A549 (cell line): ENCODE data around the gene CCDC117.

Experiments
- EP300 ChIP-seq, 2 experiments: fragments of >200 bp; sonication (Bioruptor Twin); formaldehyde crosslinking; IDR thresholded peaks; 2 replicates in 1 of 2; 3 replicates in 1 of 2; pipeline ENCODE4 v1.6.1; 2016 to 2017
- JUNB ChIP-seq: fragments of >200 bp; sonication (Bioruptor Twin); formaldehyde crosslinking; IDR thresholded peaks from 2 replicates; pipeline ENCODE4 v1.6.1; 2016
- MYC ChIP-seq: IDR thresholded peaks from 2 replicates; pipeline ENCODE4 v1.6.1; 2012; ENCODE audit warnings: mild to moderate bottlenecking, inconsistent platforms, low read length, improper control_type of control experiment, borderline replicate concordance
- POLR2A ChIP-seq: IDR thresholded peaks from 2 replicates; pipeline ENCODE4 v1.6.1; 2012; ENCODE audit warnings: mild to moderate bottlenecking, low read length
- RAD21 ChIP-seq, 2 experiments: fragments of >200 bp in 1 of 2; sonication (Bioruptor Twin) in 1 of 2; formaldehyde crosslinking in 1 of 2; IDR thresholded peaks in 1 of 2; conservative IDR thresholded peaks in 1 of 2; 2 replicates in 1 of 2; 3 replicates in 1 of 2; pipeline ENCODE4 v1.6.1; 2012 to 2018; ENCODE audit warnings: inconsistent platforms in 1 of 2
- REST ChIP-seq: fragments of 200-600 bp; sonication (generic); IDR thresholded peaks from 2 replicates; pipeline ENCODE4 v1.6.1; 2016; ENCODE audit warnings: antibody characterized with exemption, mild to moderate bottlenecking, moderate library complexity
- TFCP2L1 ChIP-seq: fragments of 250-450 bp; sonication (Bioruptor Pico); IDR thresholded peaks from 2 replicates; pipeline ENCODE4 v1.5.0; 2021; ENCODE audit warnings: mild to moderate bottlenecking
- USF2 ChIP-seq: fragments of 450-650 bp; IDR thresholded peaks from 2 replicates; pipeline ENCODE4 v1.6.1; 2014; ENCODE audit warnings: antibody characterized with exemption
- TF ChIP-seq, protein P1 (sequence below): fragments of >200 bp; sonication (Bioruptor Twin); formaldehyde crosslinking; IDR thresholded peaks from 3 replicates; pipeline ENCODE4 v1.5.1; 2016

DNA sequence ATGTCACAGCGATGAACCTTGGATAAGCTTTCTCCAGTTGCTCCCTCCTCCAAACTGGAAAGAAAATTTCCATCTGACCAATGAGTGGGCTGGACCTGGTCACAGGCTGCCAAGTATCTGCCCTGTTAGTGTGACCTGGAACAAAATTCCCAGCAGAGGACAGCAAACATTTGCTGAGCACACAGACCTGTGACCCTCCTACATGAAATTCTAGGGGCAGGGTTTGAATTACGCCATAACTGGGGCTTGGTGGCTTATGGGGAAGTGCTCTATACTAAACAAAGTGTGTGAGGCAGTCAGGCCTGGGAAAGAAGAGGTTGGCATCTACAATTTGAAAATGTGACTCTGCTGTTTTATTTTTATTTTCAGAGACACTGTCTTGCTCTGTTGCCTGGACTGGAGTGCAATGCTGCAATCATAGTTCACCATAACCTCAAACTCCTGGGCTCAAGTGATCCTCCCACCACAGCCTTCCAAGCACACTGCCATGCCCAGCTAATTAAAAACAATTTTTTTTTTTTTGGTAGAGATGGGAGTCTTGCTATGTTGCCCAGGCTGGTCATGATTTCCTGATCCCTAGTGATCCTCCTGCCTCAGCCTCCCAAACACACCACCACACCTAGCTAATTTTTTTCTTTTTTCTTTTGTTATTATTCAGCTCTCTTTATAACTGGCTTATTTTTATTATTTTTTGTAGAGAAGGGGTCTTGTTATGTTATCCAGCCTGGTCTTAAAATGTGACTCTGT, 41.5 kb downstream of the CCDC117 start:
- TF ChIP-seq JUNB (no peak), EP300 (IDR thresholded peaks at IDR 0.05) (no peak), TFCP2L1 (CRISPR knock-in tag) (no peak), RAD21 (conservative IDR thresholded peaks at IDR 0.05 in 1 of 2, IDR thresholded peaks at IDR 0.05 in 1 of 2) (no peak), USF2 (no peak), MYC (no peak), POLR2A (no peak), REST (no peak)
- TF ChIP-seq, protein P1, sequence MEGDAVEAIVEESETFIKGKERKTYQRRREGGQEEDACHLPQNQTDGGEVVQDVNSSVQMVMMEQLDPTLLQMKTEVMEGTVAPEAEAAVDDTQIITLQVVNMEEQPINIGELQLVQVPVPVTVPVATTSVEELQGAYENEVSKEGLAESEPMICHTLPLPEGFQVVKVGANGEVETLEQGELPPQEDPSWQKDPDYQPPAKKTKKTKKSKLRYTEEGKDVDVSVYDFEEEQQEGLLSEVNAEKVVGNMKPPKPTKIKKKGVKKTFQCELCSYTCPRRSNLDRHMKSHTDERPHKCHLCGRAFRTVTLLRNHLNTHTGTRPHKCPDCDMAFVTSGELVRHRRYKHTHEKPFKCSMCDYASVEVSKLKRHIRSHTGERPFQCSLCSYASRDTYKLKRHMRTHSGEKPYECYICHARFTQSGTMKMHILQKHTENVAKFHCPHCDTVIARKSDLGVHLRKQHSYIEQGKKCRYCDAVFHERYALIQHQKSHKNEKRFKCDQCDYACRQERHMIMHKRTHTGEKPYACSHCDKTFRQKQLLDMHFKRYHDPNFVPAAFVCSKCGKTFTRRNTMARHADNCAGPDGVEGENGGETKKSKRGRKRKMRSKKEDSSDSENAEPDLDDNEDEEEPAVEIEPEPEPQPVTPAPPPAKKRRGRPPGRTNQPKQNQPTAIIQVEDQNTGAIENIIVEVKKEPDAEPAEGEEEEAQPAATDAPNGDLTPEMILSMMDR: no peak
